Neural progenitor cell (in vitro differentiated cells): ENCODE measurements around the gene NFE2L1. TPM values are rescaled to one million over a fixed set of nuclear protein-coding genes. Genes with fewer than 3 reads are reported as not detected.
A peak's percentile ranks its signal among the peaks of the same experiment; 100 is the strongest.

Source experiments
- DNase-seq: peaks from one replicate; pipeline ENCODE4 v3.0.0-alpha.2; 2016; ENCODE audit warnings: low spot score
- H2AFZ ChIP-seq: fragments of 200-600 bp; sonication (generic); replicated peaks from 2 replicates; pipeline ENCODE4 v1.6.1; 2016; ENCODE audit warnings: antibody characterized with exemption
- H3F3A ChIP-seq: fragments of 200-600 bp; sonication (generic); 2 replicates; pipeline ENCODE4 v1.6.1; 2016; ENCODE audit warnings: antibody characterized with exemption, low read depth
- H3K27ac ChIP-seq: fragments of 200-600 bp; sonication (generic); 2 replicates; pipeline ENCODE4 v1.5.1; 2016; ENCODE audit warnings: mild to moderate bottlenecking
- H3K27me3 ChIP-seq: fragments of 200-600 bp; sonication (generic); 2 replicates; pipeline ENCODE4 v1.6.1; 2016; ENCODE audit warnings: mild to moderate bottlenecking, moderate library complexity
- H3K36me3 ChIP-seq: fragments of 200-600 bp; sonication (generic); 2 replicates; pipeline ENCODE4 v1.5.1; 2016
- H3K4me1 ChIP-seq: fragments of 200-600 bp; sonication (generic); 2 replicates; pipeline ENCODE4 v1.6.1; 2016; ENCODE audit warnings: mixed run types
- H3K4me2 ChIP-seq: fragments of 200-600 bp; sonication (generic); 2 replicates; pipeline ENCODE4 v1.6.1; 2016
- H3K4me3 ChIP-seq: fragments of 200-600 bp; sonication (generic); 2 replicates; pipeline ENCODE4 v1.5.1; 2016
- H3K79me2 ChIP-seq: fragments of 200-600 bp; sonication (generic); 2 replicates; pipeline ENCODE4 v1.6.1; 2016; ENCODE audit warnings: low read depth
- H3K9ac ChIP-seq: fragments of 200-600 bp; sonication (generic); 2 replicates; pipeline ENCODE4 v1.6.1; 2016
- H3K9me3 ChIP-seq: fragments of 200-600 bp; sonication (generic); 2 replicates; pipeline ENCODE4 v1.5.1; 2016; ENCODE audit warnings: low read depth
- H4K20me1 ChIP-seq: fragments of 200-600 bp; sonication (generic); 2 replicates; pipeline ENCODE4 v1.6.1; 2016; ENCODE audit warnings: low read depth
- H3K27ac Mint-ChIP-seq: 3 replicates; pipeline ENCODE4 v1.8.0; 2021; ENCODE audit warnings: mixed read lengths
- H3K27me3 Mint-ChIP-seq: 2 replicates; pipeline ENCODE4 v1.8.0; 2022; ENCODE audit warnings: low read depth, mild to moderate bottlenecking, inconsistent platforms, moderate library complexity, mixed read lengths; ENCODE audit not compliant: insufficient read depth
- H3K36me3 Mint-ChIP-seq: 3 replicates; pipeline ENCODE4 v1.8.0; 2021; ENCODE audit warnings: mixed read lengths
- H3K4me1 Mint-ChIP-seq: 3 replicates; pipeline ENCODE4 v1.8.0; 2021; ENCODE audit warnings: mixed read lengths
- H3K4me3 Mint-ChIP-seq: 3 replicates; pipeline ENCODE4 v1.8.0; 2021; ENCODE audit warnings: mild to moderate bottlenecking, moderate library complexity, mixed read lengths
- H3K9me3 Mint-ChIP-seq: 3 replicates; pipeline ENCODE4 v1.8.0; 2020; ENCODE audit warnings: mixed read lengths
- EZH2 ChIP-seq: fragments of 200-600 bp; sonication (generic); IDR thresholded peaks from 2 replicates; pipeline ENCODE4 v1.6.1; 2017; ENCODE audit warnings: antibody characterized with exemption, mild to moderate bottlenecking, moderate library complexity
- EZH2phosphoT487 ChIP-seq: fragments of 200-600 bp; sonication (generic); IDR thresholded peaks from 2 replicates; pipeline ENCODE4 v1.6.1; 2017; ENCODE audit warnings: antibody characterized with exemption
- total RNA-seq: library from RNA; depleted of rRNA; stranded (reverse); fragments of >200 nt; gene quantifications from 2 replicates; pipeline ENCODE4 v1.2.3, GENCODE V29; 2015; ENCODE audit warnings: low replicate concordance
- TF ChIP-seq, protein P1 (sequence below): fragments of 200-600 bp; sonication (generic); IDR thresholded peaks from 2 replicates; pipeline ENCODE4 v1.5.1; 2017; ENCODE audit warnings: antibody characterized with exemption, mild to moderate bottlenecking

Gene NFE2L1
- total RNA-seq, 1 donor from 2014 or later = 104 TPM

DNA sequence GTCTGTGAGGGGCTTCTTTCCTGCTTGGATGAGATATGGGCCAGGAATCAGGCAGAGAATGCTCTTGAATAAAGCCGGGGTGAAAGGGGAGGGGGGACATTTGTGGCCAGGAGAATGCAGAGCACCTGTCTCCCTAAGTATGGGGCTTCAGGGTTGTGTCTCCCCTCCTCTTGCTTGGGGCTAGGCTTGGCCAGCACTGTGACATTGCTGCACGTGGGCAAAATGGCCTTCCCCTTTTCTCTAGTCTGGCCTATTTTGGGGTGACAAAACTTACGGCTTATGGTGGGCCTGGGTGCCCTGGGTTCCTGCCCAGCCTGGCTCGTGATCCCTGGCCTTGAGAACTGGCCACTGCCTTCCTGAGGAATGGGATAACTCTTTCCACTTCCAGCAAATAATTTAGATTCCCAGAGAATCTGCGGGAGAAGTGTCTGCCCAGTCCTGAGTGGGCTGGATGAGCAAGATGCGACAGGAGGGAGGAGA, 5.6 kb downstream of the NFE2L1 start:
- peak; percentile 23 for DNase-seq
- Mint-ChIP-seq H3K36me3 (peaks cover 32% of the 10 kb centered on the region), H3K4me3 (peak overlapping the region; percentile 81), H3K4me1 (peaks cover 71% of the 10 kb centered on the region), H3K9me3 (no peaks in the 10 kb centered on the region), H3K27me3 (peaks cover 12% of the 10 kb centered on the region), H3K27ac (peak overlapping the region; percentile 79)
- Histone ChIP-seq H3K27ac (peak overlapping the region; percentile 79), H4K20me1 (peaks cover 90% of the 10 kb centered on the region), H2AFZ (no peak overlapping the region), H3F3A (peaks cover 53% of the 10 kb centered on the region), H3K36me3 (no peaks in the 10 kb centered on the region), H3K4me2 (peak overlapping the region; percentile 94), H3K4me3 (peak overlapping the region; percentile 30), H3K27me3 (no peaks in the 10 kb centered on the region), H3K9me3 (no peaks in the 10 kb centered on the region), H3K9ac (peak overlapping the region; percentile 7), H3K4me1 (peaks cover 43% of the 10 kb centered on the region), H3K79me2 (peaks cover 84% of the 10 kb centered on the region)
- no peak for TF ChIP-seq EZH2
- TF ChIP-seq, protein P1, sequence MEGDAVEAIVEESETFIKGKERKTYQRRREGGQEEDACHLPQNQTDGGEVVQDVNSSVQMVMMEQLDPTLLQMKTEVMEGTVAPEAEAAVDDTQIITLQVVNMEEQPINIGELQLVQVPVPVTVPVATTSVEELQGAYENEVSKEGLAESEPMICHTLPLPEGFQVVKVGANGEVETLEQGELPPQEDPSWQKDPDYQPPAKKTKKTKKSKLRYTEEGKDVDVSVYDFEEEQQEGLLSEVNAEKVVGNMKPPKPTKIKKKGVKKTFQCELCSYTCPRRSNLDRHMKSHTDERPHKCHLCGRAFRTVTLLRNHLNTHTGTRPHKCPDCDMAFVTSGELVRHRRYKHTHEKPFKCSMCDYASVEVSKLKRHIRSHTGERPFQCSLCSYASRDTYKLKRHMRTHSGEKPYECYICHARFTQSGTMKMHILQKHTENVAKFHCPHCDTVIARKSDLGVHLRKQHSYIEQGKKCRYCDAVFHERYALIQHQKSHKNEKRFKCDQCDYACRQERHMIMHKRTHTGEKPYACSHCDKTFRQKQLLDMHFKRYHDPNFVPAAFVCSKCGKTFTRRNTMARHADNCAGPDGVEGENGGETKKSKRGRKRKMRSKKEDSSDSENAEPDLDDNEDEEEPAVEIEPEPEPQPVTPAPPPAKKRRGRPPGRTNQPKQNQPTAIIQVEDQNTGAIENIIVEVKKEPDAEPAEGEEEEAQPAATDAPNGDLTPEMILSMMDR = no peak
- no peak for TF ChIP-seq EZH2phosphoT487

DNA sequence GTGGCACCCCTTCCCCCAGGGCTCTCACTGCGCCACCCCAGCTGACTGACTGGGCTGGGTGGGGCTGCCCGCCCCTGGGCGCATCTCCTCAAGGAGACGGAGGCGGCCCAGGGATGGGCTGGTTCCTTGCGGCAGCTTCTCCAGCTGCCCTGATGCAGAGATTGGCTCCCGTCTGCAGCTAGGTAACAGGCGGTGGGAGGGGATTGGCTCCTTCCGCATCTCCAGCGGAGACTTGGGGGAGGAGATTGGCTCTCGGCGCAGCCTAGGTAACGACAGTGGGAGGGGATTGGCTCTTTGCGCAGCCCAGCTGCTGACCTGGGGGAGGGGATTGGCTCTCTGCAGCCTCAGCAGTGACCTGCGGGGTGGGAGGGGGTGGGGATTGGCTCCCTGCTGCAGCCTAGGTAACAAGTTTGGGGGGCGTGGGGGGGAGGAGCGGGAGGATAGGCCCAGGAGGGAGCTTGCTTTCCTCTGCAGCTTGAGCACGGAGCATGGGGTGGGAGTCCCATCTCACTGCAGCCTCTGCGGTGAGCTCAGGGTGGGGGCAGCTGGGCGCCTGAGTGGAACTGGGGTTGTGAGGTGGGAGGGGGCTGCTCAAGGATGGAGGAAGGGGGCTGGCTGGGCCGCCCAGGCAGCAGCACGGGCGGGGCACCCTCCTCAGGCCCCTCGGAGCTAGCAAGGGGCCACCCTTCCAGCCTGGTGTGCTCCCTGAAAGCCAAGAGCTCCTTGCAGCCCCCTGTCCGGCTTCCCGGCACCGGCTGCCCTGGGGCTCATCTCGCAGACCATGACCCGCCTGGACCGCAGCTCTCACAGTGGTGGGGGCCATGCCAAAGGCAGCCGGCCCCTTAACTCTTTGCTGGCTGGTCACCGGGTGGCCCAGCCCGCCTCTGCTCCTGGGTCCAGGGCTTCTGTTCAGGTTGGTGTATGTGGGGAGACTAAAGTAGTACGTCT, 6.4 kb downstream of the NFE2L1 start:
- Mint-ChIP-seq H3K36me3 (peaks cover 38% of the 10 kb centered on the region), H3K4me1 (peaks cover 64% of the 10 kb centered on the region), H3K4me3 (peak overlapping the region; percentile 82), H3K27ac (peak overlapping the region; percentile 74), H3K9me3 (no peaks in the 10 kb centered on the region), H3K27me3 (peaks cover 12% of the 10 kb centered on the region)
- Histone ChIP-seq H3K9me3 (no peaks in the 10 kb centered on the region), H3K27ac (peak overlapping the region; percentile 79), H3K36me3 (no peaks in the 10 kb centered on the region), H4K20me1 (peaks cover 85% of the 10 kb centered on the region), H3K79me2 (peaks cover 77% of the 10 kb centered on the region), H3K4me2 (peak overlapping the region; percentile 94), H3K4me1 (peaks cover 38% of the 10 kb centered on the region), H3F3A (peaks cover 46% of the 10 kb centered on the region), H3K4me3 (peak overlapping the region; percentile 61), H2AFZ (no peak overlapping the region), H3K27me3 (no peaks in the 10 kb centered on the region), H3K9ac (peak overlapping the region; percentile 56)
- TF ChIP-seq, protein P1 = no peak
- no peak for TF ChIP-seq EZH2phosphoT487
- no peak for TF ChIP-seq EZH2
- DNase-seq = peak; percentile 99

DNA sequence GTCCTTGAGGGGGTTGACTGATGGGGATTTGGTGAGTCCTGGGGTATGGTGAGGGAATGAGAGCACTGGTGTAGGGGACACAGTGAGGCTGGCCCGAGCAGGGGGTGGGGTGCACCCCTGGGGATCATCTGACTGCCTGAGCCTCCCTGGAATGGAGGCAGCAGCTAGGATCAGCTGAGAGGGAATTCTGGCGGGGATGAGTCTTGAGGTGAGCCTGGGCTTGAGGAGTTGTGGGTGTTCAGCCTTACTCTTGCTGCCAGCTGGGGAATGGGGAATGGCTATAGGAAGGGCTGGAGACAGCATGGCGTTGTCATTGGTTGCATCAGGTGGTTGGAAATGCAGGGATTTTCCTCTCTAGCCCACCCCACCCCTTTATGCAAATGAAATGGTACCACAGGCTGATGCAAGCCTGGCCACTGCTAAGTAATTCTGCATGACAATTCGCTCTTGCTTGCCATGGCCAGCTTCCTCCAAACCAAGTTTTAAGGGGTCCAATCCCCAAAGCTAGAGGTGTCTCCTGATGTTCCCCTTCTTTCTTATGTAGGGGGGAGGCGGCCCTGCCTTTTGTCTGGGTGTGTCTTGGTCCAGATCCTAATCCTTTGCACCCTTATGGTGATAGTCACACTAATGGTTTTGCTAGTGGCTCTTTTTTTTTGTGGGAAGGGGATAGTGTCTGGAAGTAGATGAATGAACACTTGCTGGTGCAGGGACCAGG, 7.5 kb downstream of the NFE2L1 start:
- Mint-ChIP-seq H3K36me3 (peaks cover 40% of the 10 kb centered on the region), H3K4me3 (peak overlapping the region; percentile 82), H3K4me1 (peaks cover 52% of the 10 kb centered on the region), H3K27ac (peak overlapping the region; percentile 86), H3K9me3 (no peaks in the 10 kb centered on the region), H3K27me3 (peaks cover 12% of the 10 kb centered on the region)
- no peaks in the 10 kb centered on the region for H3K36me3 ChIP-seq
- no peak overlapping the region for H2AFZ ChIP-seq
- peaks cover 32% of the 10 kb centered on the region for H3K4me1 ChIP-seq
- no peaks in the 10 kb centered on the region for H3K27me3 ChIP-seq
- no peaks in the 10 kb centered on the region for H3K9me3 ChIP-seq
- peaks cover 34% of the 10 kb centered on the region for H3F3A ChIP-seq
- H3K27ac ChIP-seq = no peak overlapping the region
- H3K4me3 ChIP-seq = peak overlapping the region; percentile 61
- DNase-seq = peak; percentile 33
- peaks cover 82% of the 10 kb centered on the region for H4K20me1 ChIP-seq
- peaks cover 65% of the 10 kb centered on the region for H3K79me2 ChIP-seq
- peak overlapping the region; percentile 94 for H3K4me2 ChIP-seq
- no peak overlapping the region for H3K9ac ChIP-seq
- no peak for TF ChIP-seq EZH2
- TF ChIP-seq EZH2phosphoT487 = no peak
- TF ChIP-seq, protein P1 = no peak
